Measurements from ENCODE around the gene CCL4.

GRCh38 chr17:36094232-36094631, 9.4 kb upstream of the CCL4 start:
- TF ChIP-seq CTCF (IDR thresholded peaks at IDR 0.05; ENCODE audit: low read depth, low read length, poor library complexity, severe bottlenecking), result no peak
- no peak for TF ChIP-seq EZH2phosphoT487 (IDR thresholded peaks at IDR 0.05; ENCODE audit: borderline replicate concordance, low read length)

Data from DOHH2 (cell line).